ENCODE measurements around the gene RFK.
"Not testable (repeated sequence)": the region's sequence is repeated elsewhere in the genome, so short reads cannot be mapped to it uniquely, and the experiment has no call there.

RFK gene

DNA sequence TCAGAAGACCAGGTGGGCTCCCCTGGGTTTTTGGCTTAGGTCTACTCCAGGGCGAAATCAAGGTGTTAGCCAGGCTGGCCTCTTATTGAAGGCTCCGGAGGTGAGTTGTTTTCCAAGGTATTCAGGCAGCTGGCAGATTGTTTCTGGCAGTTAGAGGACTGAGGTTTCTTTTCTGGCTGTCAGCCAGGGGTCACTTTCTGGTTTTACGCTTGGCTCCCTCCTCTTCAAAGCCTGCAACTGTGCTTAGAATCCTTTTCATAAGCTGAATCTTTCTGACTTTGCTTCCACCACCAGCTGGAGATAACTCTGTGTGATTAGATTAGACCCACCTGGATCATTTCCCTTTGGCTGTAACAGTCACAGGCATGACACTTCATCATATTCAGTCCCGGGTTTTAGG is 24.6 kb downstream of the RFK start:
- DNase-seq, result no peak

DNA sequence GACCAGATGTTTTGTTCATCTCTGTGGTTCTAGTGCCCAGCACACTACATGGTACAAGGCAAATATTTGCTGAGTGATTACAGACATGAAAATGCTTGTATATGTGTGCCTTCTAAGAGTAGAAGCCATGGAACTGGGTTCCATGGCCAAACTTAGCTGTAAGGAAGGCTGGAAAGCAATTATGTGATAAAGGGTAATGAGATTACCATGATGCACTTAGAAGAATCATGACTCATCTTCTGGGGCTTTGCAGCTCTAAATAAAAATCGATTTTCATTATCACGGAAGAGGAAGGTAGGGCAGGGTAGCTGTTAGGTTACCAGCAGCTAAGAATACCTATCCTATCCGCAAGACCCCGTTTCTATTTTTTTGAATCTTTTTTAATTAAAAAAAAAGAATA is 28.0 kb downstream of the RFK start:
- no peak for DNase-seq

DNA sequence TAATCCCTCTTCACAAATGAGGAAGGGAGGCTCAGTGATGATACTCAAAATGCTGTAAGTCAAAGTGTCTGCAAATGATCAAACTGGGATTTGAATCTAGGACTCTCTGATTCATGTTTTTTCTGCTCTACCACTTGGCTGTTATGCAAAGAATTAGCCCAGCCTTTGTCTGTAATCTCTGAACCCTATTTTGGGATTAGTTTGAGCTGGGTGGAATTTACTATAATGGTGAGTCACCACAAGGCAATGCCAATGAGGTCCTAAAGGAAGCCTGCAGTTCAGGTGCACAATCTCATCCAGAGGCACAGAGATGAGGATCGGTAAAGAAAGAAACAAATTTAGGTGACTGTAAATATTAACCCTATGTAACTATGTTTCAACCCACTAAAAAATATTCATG is 29.2 kb downstream of the RFK start:
- DNase-seq, result no peak

DNA sequence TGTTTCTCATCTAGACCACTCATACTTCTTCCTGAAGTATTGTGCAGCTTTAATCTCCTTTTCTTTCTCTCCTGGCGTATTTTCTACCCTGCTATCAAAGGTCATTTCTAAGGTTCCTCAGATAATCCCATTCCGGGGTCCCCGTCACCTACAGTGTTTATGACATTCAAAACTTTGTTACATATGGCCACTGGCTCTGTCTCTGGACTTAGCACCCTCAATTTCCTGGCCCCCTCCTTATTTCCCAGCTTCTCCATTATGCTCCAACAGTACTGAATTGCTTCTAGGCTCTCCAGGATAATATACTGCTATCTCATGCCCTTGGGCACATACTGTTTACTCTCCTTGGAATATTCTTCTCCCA is 31.2 kb downstream of the RFK start:
- DNase-seq, result no peak

DNA sequence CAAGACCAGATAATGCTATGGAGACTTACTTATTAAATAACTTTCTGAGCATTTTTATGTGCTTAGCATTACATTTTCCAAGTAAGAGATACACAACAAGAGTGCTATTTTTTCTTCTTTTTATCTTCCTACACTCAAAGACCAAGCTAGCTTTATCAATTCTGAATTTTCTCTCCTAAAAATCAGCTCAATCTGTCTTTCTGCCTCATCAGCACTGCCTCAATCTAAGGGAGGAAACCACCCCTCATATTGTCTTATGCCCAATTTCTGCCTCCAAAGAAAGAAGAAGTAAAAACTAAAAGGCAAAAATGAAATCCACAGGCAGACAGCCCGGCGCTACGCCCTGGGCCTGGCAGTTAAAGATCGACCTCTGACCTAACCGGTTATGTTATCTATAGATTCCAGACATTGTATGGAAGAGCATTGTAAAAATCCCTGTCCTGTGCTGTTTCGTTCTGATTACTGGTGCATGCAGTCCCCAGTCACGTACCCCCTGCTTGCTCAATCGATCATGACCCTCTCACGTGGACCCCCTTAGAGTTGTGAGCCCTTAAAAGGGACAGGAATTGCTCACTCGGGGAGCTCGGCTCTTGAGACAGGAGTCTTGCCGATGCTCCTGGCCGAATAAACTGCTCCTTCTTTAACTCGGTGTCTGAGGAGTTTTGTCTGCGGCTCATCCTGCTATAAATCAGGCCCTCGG is 31.7 kb downstream of the RFK start:
- DNase-seq, result not testable (repeated sequence)

DNA sequence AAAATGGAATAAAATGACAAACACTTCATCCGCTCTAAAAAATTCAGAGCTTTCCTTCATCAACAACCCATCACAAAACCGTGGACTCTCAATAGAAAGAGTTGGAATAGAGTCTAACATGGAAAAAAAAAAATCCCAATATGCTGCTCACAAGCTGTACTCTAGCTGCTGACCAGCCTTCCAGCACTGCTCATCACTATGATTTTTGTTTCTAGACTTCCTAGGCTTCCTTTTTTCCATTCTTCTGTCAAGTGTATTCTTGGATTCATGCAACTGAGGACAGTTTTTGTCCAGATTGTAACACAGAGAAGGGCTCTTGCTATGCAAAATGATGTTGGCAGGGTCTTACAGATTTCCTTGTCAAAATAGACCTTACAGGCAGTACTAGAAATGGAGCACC is 34.5 kb downstream of the RFK start:
- DNase-seq, result no peak

DNA sequence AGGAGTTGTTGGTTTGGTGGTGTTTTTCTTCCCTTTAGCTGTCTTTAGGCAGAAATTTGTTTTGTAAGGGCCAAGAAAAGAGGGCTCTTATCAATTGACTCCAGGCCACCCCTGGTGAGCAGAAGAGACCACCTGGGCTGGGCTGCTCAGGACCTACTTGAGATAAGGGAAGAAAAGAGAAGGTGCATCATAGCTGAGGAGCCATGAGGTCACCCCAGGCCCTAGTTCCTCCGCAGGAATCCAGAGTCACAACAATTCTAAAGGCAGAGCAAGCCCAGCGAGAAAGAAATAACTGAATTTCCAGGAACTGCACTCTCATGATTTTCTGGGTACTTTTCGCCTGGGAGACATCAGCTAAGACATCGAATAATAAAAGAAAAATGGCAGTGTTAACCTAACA is 34.9 kb downstream of the RFK start:
- no peak for DNase-seq

DNA sequence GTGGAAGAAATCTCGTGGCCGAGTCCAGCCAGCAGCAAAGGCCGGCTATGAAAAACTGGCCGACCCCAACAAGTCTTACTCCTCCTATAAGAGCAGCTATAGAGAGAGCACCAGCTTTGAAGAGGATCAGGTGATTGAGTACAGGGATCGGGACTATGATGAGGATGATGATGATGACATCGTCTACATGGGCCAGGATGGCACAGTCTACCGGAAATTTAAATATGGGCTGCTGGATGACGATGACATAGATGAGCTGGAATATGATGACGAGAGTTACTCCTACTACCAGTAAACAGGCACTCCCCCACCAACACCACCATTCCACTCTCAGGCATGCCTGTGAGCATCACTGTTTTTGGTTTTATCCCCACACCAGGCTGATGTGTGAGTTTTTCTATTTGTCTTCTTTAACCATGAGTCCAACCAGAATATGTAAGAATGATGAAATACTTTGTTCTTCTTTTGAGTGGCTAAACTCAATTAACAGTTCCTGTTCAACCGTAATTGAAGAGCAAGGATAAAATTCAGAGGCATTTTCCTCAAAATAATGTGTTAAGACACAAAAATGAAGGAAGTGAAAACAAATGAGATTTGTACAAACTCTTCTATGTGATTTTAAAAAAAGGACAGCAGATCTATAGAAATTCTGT is 35.5 kb downstream of the RFK start:
- DNase-seq, result no peak

DNA sequence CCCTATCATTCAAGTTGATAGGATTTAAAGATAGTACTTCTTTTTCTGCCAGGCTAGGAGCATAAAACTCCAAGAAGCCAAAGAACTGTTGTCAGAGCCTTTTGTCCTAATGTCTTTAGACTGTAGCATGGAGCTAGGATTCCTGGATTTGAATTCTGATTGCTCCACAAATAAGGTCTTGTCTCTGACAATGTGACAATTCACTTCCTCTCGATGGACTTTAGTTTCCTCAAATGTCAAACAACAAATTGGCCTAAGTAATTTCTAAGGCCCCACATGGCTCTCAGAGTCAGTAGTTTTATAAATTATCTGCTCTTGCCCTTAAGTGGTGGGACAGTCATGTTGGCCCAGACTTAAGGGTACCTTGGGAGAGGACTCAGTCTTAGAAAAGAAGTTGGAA is 36.7 kb downstream of the RFK start:
- no peak for DNase-seq

DNA sequence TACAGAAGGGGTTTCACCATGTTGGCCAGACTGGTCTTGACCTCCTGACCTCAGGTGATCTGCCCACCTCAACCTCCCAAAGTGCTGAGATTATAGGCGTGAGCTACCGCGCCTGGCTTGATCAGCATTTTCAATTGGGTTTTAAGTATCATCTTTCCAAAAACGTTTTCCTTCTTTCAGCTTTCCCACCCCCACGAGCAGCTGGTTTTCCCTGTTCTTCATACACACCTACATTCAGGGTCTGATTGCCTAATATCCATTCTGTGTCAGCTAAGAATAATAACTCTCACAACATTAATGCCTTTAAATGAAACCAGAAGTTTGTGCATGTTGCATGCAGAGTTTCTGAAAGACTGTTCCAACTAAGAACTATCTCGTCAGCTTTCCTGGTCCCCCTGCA is 38.3 kb downstream of the RFK start:
- DNase-seq, result no peak

DNA sequence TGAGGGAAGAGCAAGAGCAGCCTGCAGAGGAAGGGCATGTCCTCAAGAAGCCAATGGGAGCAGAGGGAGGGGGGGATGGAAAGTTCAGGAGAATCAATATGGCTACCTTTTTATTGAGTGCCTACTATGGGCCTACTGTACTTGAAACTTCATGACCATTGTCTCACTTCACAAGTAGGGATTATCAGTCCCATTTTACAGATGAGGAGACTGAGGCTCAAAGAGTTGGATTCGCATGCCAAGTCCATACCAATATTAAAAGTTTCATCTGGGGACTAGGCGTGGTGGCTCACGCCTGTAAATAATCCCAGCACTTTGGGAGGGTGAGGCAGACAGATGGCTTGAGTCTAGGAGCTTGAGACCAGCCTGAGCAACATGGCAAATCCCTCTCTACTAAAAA is 40.0 kb downstream of the RFK start:
- DNase-seq, result no peak

DNA sequence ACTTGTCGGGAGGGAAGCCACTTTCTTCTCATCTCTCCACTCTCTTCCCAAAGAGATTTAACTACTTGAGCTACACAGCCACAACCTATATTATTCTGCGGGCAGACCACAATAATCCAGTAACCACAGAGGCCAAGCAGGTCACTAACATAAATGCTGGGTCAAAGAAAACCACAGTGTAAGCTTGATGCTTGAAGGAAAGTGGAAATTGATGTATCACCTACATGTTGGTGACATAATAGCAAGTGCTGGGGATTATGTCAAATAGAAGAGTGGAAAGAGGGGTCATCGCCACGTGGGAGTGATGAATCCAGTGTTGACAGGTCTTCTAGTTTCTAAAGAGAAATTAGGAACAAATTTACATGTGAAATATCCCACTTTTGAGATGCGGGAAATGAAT is 40.9 kb downstream of the RFK start:
- no peak for DNase-seq

DNA sequence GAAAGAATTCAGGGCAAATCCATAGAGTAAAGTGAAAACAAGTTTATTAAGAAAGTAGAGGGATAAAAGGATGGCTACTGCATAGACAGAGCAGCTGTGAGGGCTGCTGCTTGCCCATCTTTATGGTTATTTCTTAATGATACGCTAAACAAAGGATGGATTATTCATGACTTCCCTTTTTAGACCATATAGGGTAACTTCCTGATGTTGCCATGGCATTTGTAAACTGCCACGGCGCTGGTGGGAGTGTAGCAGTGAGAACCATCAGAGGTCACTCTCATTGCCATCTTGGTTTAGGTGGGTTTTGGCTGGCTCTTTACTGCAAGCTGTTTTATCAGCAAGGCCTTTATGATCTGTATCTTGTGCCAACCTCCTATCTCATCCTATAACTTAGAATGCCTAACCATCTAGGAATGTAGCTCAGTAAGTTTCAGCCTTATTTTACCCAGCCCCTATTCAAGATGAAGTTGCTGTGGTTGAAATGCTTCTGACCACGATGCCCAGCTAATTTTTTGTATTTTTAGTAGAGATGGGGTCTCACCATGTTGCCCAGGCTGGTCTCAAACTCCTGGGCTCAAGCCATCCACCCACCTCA is 42.1 kb downstream of the RFK start:
- no peak for DNase-seq

DNA sequence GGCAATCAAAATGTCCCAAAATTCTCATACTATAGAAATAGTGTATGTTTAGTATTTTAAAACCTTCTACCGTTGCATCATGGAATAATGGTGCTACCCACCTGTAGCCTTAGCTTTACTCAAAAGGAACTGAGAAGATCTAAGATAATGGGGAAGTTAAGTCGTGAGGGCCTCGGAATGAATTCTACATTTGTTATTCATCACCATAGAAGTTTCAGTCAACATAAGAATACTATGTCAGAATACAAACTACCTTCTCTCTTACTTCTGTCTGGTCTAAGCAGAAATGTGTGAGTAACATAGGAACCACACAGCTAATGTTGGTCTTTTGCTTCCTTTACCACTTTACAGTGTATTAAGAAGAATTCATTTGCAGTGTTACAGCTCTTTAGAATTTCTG is 43.2 kb downstream of the RFK start:
- no peak for DNase-seq

DNA sequence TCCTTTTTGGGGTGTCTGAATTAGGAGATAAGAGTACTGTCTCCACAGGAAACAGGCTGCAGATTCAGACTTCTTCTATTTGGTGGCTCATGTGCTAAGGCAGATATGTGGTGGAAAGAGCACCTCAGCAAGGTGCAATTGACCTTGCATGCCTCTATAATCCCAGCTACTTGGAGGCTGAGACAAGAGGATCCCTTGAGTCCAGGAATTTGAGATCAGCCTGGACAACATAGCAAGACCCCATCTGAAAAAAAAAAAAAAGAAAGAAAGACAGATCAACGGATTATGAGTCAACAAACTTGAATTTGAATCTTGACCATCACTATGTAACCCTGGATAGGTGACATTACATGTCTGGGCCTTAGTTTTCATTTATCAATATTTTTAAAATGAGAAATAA is 44.4 kb downstream of the RFK start:
- DNase-seq, result no peak

DNA sequence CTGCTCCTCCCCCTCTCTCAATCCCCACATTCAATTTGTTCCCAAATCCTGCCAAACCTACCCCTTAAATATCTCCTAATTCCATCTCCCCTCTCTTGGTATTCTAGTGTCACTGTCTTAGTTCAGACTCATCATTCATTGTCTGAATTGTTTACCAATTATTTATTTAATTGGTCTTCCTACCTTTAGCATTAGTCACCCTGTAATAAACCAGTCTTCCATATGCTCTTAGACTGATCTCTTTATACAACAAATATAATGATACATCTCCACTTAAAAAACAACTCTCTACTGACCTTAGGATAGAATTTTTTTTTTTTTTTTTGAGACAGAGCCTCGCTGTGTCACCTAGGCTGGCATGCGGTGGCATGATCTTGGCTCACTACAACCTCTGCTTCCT is 51.4 kb downstream of the RFK start:
- no peak for DNase-seq

DNA sequence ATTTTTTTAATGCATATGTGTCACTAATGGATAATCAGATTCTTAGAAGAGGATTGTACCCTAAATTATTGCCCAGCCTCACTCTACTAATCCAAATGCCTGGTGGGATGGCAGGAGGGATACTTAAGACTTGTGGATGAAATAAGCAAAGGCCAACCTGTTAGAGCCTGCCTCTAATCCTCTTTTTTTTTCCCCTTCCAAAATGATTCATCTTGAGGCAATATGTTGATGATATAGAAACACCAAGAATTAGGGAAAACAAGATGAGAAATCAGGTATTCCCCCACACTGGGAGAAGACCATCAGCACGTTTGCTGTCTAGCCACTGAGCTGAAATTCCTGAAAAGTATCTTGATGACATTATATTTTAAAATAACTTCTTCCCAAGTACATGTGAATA is 52.0 kb downstream of the RFK start:
- DNase-seq, result no peak

DNA sequence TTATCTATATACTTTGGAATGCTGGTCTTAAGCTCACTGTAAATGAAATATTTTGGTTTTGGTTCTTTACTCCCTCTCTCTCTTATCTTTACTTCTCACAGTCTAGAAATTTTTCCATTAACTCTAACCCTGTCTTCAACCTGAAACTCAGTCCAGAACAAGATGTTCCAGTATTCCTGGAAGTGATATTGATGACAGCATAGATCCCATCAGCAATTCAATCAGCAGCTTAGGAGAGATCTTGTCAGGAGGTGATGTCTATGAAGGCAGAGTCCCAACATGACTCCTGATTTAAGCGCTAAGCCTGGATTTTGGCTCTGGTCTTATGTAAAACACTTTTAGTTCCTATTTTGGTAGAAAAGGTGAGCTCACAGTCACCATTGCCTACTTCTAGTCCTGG is 52.6 kb downstream of the RFK start:
- no peak for DNase-seq

DNA sequence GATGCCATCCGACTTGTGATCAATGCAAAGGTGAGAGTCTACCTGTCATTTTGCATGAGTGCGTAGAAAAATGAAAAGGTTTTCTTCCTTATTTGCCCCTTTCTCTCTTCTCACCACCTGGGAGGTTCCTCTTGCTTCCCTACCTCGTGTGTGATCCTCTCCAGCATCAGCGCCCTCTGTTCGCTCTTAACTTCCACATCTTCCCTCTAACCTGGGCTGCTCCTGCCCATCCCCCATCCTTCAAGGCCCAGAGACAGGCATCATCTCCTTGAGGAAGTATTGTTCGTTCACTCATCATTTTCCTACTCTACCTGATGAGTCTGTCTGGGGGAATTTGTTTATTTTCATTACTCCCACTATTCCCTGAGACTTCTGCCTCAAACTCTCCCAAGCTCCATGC is 55.8 kb downstream of the RFK start:
- no peak for DNase-seq

DNA sequence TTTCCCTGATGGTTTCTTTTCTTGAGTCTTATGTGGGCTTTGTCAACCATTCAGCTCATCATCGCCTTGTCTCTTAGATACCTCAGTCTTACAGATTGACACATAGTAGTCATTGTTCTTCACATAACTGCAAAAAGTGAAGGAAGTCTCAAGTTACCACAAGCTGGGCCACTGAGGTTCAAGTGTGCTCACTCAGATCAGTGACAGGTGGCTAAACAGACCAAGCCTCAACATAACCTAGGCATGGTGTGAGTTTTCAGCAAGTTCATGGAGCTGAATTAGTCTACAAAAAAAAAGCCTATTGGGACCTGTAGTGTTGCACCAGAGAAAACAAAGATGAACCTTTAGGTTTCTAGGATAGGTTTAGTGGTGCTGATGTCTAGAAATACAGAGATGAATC is 58.2 kb downstream of the RFK start:
- no peak for DNase-seq
